ENCODE results near the gene ZSCAN5C.

- TF ChIP-seq ZNF548 (tag by site-specific recombination; IDR thresholded peaks at IDR 0.05) (no peak), ZNF398 (tag by site-specific recombination; IDR thresholded peaks at IDR 0.05) (no peak), TRIM28 (IDR thresholded peaks at IDR 0.05; ENCODE audit: borderline replicate concordance, low read length) (no peak), ZNF169 (tag by site-specific recombination; IDR thresholded peaks at IDR 0.05) (no peak), ZNF121 (tag by site-specific recombination; IDR thresholded peaks at IDR 0.05) (no peak), ZBTB1 (tag by site-specific recombination; IDR thresholded peaks at IDR 0.05) (no peak), CTCF (tag by site-specific recombination; IDR thresholded peaks at IDR 0.05) (no peak), KLF10 (tag by site-specific recombination; IDR thresholded peaks at IDR 0.05) (no peak)
Observed at GRCh38 chr19:56153507-56153906, 48.6 kb upstream of the ZSCAN5C start.
